ENCODE measurements around the gene PLD1.

- TF ChIP-seq CTCF (IDR thresholded peaks at IDR 0.05; ENCODE audit: insufficient read depth, low read length) (no peak), POLR2AphosphoS5 (IDR thresholded peaks at IDR 0.05; ENCODE audit: low read depth) (no peak), SPI1 (IDR thresholded peaks at IDR 0.05; ENCODE audit: borderline replicate concordance, low read depth) (no peak)
These were observed 193.5 kb downstream of the PLD1 start for GRCh38 chr3:171616798-171617197.

Data from HL-60 (cell line).